Jurkat, Clone E6-1 (cell line): ENCODE measurements around the gene RHCG. TPM values are rescaled to one million over a fixed set of nuclear protein-coding genes. Genes with fewer than 3 reads are reported as not detected.

Experiments used
- DNase-seq: peaks from one replicate; pipeline ENCODE4 v3.0.0-alpha.2; 2011; ENCODE audit warnings: low read depth, low spot score
- H3K4me3 ChIP-seq: 2 replicates; pipeline ENCODE4 v1.5.1; 2011; ENCODE audit warnings: mild to moderate bottlenecking, low read length, control low read depth, moderate library complexity
- polyA plus RNA-seq: library from polyadenylated mRNA; unstranded; fragments of >200 nt; gene quantifications from one replicate; pipeline ENCODE4 v1.2.1, GENCODE V29; 2012; ENCODE audit warnings: missing spikeins; ENCODE audit not compliant: insufficient read length, insufficient read depth

Gene RHCG
- polyA plus RNA-seq, result not detected

DNA sequence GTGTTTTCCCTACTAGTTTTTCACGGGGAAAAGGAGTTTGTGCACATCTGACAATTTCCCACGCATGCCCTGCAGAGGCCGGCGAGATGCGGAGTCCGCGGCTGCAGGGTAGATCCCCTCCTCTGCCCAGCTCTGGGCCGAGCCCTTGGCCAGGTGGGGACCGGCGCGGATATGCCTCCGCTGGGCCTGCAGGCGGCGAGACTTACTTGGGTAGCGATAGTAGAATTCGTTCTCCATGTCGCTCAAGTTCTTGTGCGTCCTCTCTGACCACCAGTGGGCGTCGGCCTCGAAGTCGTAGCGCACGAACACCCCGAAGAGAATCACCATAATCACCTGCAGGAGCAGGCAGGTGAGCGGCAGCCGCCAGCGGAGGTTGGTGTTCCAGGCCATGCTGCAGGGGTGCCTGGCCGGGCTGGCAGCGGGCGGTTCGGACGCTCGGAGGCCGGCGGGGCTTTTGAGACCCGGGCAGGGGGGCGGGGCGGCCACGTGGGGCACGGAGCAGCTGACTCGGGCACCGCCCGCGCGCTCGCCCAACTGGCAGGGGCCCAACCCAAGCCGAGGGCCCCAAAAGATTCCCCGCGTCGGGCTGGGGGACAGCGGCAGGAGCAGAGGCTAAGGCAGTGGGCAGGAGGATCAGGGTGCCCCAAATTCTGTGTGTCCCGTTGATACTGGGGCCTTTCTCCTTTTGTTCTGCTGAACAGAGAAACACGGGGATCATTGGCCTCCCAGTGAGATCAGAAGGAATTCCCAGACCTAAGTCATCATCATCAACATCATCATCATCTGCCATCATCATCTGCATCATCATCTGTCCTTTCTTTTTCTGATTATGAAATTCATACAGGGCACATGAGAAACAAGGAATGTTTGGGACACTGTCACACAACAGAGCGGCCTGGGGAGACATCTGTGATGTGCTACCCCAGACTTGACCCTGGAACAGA, at the start of gene RHCG:
Gene RHCG (minus strand): TSS at position 429 of the 944 bp plus-strand sequence. CDS start 39 bp downstream, at position 390.
- no peak within 1 kb of the TSS; the same call in 1 of the 2 replicates for H3K4me3 ChIP-seq
- DNase-seq, result peak; percentile 12

GRCh38 chr15:89543389-89543788, 47.0 kb upstream of the RHCG start:
- no peak overlapping the region for H3K4me3 ChIP-seq
- DNase-seq, result no peak

- H3K4me3 ChIP-seq, result no peak overlapping the region
- no peak for DNase-seq
These were observed 46.0 kb upstream of the RHCG start for GRCh38 chr15:89542369-89542768.

DNA sequence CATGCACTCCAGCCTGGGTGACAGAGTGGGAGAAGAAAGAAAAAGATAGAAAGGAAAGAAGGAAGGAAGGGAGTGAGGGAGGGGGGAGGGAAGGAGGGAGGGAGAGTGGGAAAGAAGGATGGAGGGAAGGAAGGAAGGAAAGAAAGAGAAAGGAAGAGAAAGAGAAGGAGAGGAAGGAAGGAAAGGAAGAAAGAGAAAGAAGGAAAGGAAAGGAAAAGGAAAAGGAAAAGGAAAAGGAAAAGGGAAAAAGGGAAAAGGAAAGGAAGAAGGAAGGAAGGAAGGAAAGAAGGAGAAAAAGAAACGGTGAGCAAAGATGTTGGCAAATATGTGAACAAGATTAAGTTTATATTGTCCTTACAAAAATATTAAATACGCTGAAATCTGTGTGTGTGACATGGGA, 42.6 kb upstream of the RHCG start:
- no peak for DNase-seq
- no peak overlapping the region for H3K4me3 ChIP-seq

DNA sequence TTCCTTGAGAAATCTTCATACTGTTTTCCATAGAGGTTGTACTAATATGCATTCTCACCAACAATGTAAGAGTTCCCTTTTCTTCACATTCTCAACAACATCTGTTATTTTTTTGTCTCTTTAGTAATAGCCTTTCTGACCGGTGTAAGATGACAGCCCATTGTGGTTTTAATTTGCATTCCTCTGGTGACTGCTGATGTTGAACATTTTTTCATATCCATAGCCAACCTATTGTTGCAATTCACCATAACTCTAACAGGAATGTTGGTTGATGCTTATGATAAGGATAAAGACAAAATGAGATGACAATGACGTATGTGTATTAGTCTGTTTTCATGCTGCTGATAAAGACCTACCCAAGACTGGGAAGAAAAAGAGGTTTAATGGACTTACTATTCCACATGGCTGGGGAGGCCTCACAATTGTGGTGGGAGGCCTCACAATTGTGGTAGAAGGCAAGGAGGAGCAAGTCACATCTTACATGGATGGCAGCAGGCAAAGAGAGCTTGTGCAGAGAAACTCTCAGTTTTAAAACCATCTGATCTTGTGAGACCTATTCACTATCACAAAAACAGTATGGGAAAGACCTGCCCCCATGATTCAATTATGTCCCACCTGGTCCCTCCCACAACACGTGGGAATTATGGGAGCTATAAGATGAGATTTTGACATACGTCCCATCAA, 37.6 kb upstream of the RHCG start:
- no peak for DNase-seq
- no peak overlapping the region for H3K4me3 ChIP-seq

GRCh38 chr15:89531796-89532537, 35.6 kb upstream of the RHCG start:
- peak; percentile 35 for DNase-seq
- H3K4me3 ChIP-seq, result no peak overlapping the region

DNA sequence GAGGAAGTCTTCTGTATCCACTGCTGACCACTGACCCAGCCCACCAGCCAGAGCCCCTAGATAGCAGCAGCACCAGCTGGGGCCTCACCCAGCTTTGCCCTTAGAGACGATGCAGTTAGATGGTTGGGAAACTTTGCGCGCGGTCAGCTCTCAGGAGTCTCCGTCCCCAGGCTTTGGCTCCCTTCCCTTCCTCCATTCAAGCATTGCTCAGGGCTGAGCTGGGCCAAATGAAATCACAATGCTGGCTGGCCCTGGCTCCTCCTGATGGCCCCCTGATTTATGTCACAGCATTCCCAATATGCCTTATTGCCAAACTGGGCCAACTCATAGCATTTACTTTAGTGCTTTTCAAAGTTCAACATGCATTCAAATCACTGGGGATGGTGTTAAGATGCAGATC, 34.6 kb upstream of the RHCG start:
- DNase-seq, result no peak
- no peak overlapping the region for H3K4me3 ChIP-seq

- H3K4me3 ChIP-seq, result no peak overlapping the region
- DNase-seq, result no peak
These were observed 32.5 kb upstream of the RHCG start for GRCh38 chr15:89528757-89529352.

DNA sequence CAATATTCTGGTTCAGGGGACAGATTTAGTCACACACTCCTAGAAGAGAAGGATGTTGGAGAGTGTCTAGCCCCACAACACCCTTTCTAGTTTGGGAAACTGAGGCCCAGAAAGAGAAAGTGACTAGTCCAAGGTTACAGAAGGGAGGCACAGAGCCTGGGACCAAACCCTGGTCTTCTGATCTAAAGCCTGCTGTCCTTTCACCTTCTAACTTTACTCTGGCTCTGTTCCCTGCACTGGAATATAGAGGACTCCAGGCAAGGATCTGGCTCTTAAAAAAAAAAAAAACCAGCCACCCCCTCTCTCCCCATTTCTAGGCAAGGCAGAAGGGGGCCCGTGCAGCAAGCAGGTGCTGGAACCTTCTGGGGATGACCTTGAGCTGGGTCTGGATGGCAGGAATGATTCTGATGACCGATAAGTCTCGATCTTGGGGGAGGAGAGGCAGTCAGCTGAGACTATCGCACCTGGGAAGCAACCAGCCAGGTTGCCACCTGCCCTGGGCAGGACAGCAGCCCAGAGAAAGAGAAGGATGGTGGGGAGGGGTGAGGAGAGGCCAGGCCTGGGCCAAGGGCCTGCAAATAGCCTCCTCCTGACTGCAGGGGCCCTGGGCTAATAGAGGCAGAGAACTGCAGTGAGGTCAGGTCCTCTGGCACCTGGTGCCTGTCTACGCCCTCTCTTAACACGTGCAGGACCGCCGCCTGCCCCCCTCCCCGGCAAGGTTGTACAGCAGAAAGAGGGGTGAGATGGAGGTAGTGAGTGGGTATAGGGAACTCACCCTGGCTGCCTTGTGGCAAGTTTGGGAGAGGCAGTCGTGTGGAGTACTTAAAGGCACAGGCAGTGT, 30.4 kb upstream of the RHCG start:
- no peak for DNase-seq
- H3K4me3 ChIP-seq, result no peak overlapping the region

DNA sequence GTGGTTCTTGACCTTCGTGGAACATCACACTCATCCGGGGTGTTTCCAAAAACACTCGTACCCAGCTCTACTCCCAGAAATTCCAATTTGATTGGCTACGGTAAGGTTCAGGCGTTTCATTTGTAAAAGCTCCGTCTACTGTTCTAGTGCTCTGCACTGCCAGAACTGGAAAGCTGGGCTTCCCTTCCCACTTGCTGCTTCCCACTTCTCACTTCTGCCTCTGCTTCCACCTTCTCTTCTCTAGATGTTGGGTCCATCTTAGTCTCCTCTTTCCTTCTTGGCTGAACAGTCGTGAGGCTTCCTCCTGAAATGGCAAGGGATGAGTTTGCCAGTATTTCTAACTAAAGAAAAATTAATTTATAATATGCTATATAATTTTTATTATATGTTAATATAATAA, 29.8 kb upstream of the RHCG start:
- no peak for DNase-seq
- H3K4me3 ChIP-seq, result no peak overlapping the region

GRCh38 chr15:89524184-89524583, 27.8 kb upstream of the RHCG start:
- DNase-seq, result no peak
- no peak overlapping the region for H3K4me3 ChIP-seq

DNA sequence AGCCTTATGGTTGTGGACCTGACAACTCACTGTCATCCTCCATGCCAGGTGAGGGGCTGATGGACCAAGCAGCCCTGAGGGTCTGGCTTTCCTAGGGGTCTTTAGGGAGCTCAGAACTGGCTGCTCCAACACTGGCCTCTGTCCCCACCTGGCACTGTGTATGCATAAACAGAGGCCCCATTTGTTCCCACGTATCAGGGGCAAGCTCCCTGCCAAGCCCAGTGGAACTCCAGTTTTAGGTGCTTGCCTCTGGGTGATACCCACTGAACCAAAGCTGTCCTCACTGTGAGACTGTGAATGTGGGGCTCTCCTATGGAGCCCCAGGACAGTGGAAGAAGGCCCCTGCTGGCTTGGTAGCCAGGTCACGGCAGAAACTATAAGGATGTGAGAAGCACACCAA, 26.7 kb upstream of the RHCG start:
- H3K4me3 ChIP-seq, result no peak overlapping the region
- no peak for DNase-seq

GRCh38 chr15:89521605-89522004, 25.2 kb upstream of the RHCG start:
- no peak overlapping the region for H3K4me3 ChIP-seq
- no peak for DNase-seq

DNA sequence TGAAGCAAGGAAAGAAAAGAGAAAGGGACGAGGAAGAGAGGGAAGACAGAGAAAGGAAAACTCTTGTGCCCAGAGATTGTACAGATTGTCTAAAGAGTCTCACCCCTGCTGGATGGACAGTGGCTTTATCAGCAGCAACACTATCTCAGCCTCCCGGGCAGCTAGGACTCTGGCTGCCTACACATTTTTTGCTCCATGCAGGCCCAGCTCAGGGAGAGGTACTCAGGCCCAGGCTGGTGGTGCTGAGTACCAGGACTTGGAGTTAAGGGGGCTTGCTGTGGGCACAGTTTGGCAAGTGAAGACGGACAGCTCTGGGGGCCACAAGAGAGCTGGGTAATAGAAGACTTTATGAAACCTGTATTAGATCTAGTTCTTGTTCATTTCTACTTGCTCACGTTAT, 19.1 kb upstream of the RHCG start:
- no peak for DNase-seq
- H3K4me3 ChIP-seq, result no peak overlapping the region

GRCh38 chr15:89514596-89515406, 18.4 kb upstream of the RHCG start:
- H3K4me3 ChIP-seq, result no peak overlapping the region
- no peak for DNase-seq

DNA sequence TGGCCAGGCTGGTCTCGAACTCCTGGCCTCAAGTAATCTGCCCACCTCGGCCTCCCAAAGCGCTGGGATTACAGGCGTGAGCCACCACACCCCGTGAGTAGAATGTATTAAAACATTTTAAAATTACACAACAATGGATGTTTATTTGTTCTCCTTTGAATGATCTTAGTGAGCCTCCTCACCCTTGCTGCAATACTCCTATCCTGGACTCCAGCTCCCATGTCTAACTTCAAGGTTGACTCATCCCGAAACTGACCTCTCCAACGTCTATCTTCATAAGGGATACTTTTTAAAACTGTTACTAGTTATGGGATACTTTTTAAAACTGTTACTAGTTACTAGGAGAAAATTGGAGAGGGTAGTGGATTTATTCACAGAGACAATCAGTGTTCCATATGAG, 17.8 kb upstream of the RHCG start:
- DNase-seq, result no peak

GRCh38 chr15:89513284-89513683, 16.9 kb upstream of the RHCG start:
- no peak overlapping the region for H3K4me3 ChIP-seq
- no peak for DNase-seq

More for the DNA sequence above, 17.8 kb upstream of the RHCG start:
- no peak overlapping the region for H3K4me3 ChIP-seq

DNA sequence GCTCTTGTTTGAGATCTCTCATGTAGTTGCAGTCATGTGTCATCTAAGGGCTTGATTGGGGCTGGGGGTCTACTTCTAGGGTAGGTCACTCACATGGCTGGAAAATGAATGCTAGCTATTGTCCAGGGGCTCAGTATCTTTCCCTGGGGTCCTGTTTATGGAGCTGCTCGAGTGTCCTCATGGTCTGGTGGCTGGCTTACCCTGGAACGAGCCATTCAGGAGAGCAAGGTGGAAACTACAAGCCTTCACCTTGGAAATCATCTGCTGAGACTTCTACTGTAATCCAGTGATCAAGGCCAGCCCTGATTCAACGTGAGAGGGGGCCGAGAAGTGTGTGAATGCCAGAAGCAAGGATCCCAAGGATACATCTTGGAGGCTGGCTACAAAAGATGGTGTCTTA, 16.2 kb upstream of the RHCG start:
- no peak overlapping the region for H3K4me3 ChIP-seq
- no peak for DNase-seq
